ENCODE results near the gene GSTM1. TPM values are rescaled to one million over a fixed set of nuclear protein-coding genes. Genes with fewer than 3 reads are reported as not detected.

Gene GSTM1
- total and polyA plus RNA-seq, 2 donors (not counting 3 experiments of a cell fraction or from before 2014, with no cell fraction given): 35.5 TPM; not detected in 1

GRCh38 chr1:109659145-109659544 is 28.5 kb upstream of the GSTM1 start:
- CTCF ChIA-PET: no interaction called here
- Histone ChIP-seq H3K9me3 (replicated peaks; ENCODE audit: control insufficient read depth, insufficient read depth, low read length) (no peaks in the 10 kb centered on the region), H3K79me2 (ENCODE audit: control insufficient read depth, insufficient read depth, low read length) (no peaks in the 10 kb centered on the region), H2AFZ (ENCODE audit: low read depth, low read length) (no peak overlapping the region), H3K4me3 (replicated peaks in 1 of 3; ENCODE audit: insufficient read depth in 1 of 3, low read depth in 1 of 3, low read length in 3 of 3) (no peak overlapping the region), H3K9me1 (replicated peaks; ENCODE audit: control insufficient read depth, extremely low read depth, insufficient read depth, low read length) (no peaks in the 10 kb centered on the region), H4K20me1 (replicated peaks; ENCODE audit: control insufficient read depth, extremely low read depth, insufficient read depth, low read length) (no peaks in the 10 kb centered on the region), H3K27me3 (ENCODE audit: control insufficient read depth in 2 of 2, insufficient read depth in 2 of 2, low read length in 2 of 2) (peaks cover 0 to 2% of the 10 kb centered on the region in 2 experiments), H3K27ac (ENCODE audit: insufficient read depth, low read depth, low read length) (no peak overlapping the region), H3K4me2 (ENCODE audit: insufficient read depth, low read length) (no peak overlapping the region), H3K4me1 (ENCODE audit: control insufficient read depth, extremely low read depth, insufficient read depth, low read length) (peaks cover 9% of the 10 kb centered on the region), H3K36me3 (ENCODE audit: control insufficient read depth in 2 of 2, extremely low read depth in 1 of 2, insufficient read depth in 2 of 2, low read length in 2 of 2) (no peaks in the 10 kb centered on the region), H3K9ac (replicated peaks; ENCODE audit: extremely low read depth, insufficient read depth, low read length) (no peak overlapping the region)
- intact Hi-C loops (cut with micrococcal nuclease): no loop called here
- TF ChIP-seq CTCF (IDR thresholded peaks at IDR 0.05; ENCODE audit: extremely low read depth in 1 of 2, insufficient read depth in 1 of 2, low read depth in 1 of 2, low read length in 2 of 2) (no peak), GATA2 (IDR thresholded peaks at IDR 0.05; ENCODE audit: insufficient read depth, insufficient read length, low read depth, low read length) (no peak), FOS (IDR thresholded peaks at IDR 0.05; ENCODE audit: borderline replicate concordance, insufficient read depth, low read length) (no peak)
- TF ChIP-seq, protein P1, sequence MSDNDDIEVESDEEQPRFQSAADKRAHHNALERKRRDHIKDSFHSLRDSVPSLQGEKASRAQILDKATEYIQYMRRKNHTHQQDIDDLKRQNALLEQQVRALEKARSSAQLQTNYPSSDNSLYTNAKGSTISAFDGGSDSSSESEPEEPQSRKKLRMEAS (IDR thresholded peaks at IDR 0.05; ENCODE audit: insufficient read depth, insufficient read length): no peak
- FAIRE-seq (no peak), DNase-seq (ENCODE audit: low read depth, low spot score) (no peak)
- no TSS peak for BruUV-seq (replicated peaks)
- dilution Hi-C loops (cut with MboI; ENCODE audit: extremely low pct_ligation_motif_present, low sequenced_read_pairs): no loop called here
- POLR2A ChIA-PET: no interaction called here

Measured in endothelial cell of umbilical vein (primary cell).